H9 (cell line): ENCODE measurements around the gene ZNF860. TPM values are rescaled to one million over a fixed set of nuclear protein-coding genes. Genes with fewer than 3 reads are reported as not detected.

ENCODE experiments used
- DNase-seq: peaks from one replicate; pipeline ENCODE4 v3.0.0-alpha.2; 2017
- H2AFZ ChIP-seq: one replicate; pipeline ENCODE4 v1.6.1; 2013; ENCODE audit warnings: mild to moderate bottlenecking, low read length, control low read depth, moderate library complexity
- H2AK5ac ChIP-seq: 2 replicates; pipeline ENCODE4 v1.6.1; 2013; ENCODE audit warnings: low read length, control low read depth, mixed read lengths; ENCODE audit not compliant: insufficient read length
- H2BK120ac ChIP-seq: one replicate; pipeline ENCODE4 v1.6.1; 2013; ENCODE audit warnings: low read depth, mild to moderate bottlenecking, low read length, control low read depth, inconsistent platforms; ENCODE audit not compliant: poor library complexity, severe bottlenecking
- H2BK12ac ChIP-seq: 2 replicates; pipeline ENCODE4 v1.6.1; 2013; ENCODE audit warnings: low read length, control low read depth, mixed read lengths, low read depth; ENCODE audit not compliant: insufficient read length
- H2BK15ac ChIP-seq: 2 replicates; pipeline ENCODE4 v1.6.1; 2013; ENCODE audit warnings: low read depth, low read length, control low read depth
- H2BK20ac ChIP-seq: one replicate; pipeline ENCODE4 v1.6.1; 2013; ENCODE audit warnings: low read depth, mild to moderate bottlenecking, low read length, control low read depth, inconsistent platforms; ENCODE audit not compliant: poor library complexity, severe bottlenecking
- H2BK5ac ChIP-seq: 2 replicates; pipeline ENCODE4 v1.6.1; 2013; ENCODE audit warnings: low read length, control low read depth, mixed read lengths; ENCODE audit not compliant: insufficient read length
- H3K14ac ChIP-seq: 2 replicates; pipeline ENCODE4 v1.6.1; 2013; ENCODE audit warnings: low read length, control low read depth; ENCODE audit not compliant: insufficient read depth
- H3K18ac ChIP-seq: 2 replicates; pipeline ENCODE4 v1.6.1; 2013; ENCODE audit warnings: low read depth, mild to moderate bottlenecking, mixed read lengths, low read length, control low read depth; ENCODE audit not compliant: insufficient read length
- H3K23ac ChIP-seq: 2 replicates; pipeline ENCODE4 v1.6.1; 2013; ENCODE audit warnings: low read length, control low read depth, mixed read lengths, low read depth; ENCODE audit not compliant: insufficient read length
- H3K23me2 ChIP-seq: 2 replicates; pipeline ENCODE4 v1.6.1; 2013; ENCODE audit warnings: low read depth, mild to moderate bottlenecking, mixed read lengths, low read length, control low read depth; ENCODE audit not compliant: insufficient read length, poor library complexity, severe bottlenecking
- H3K27ac ChIP-seq: 2 replicates; pipeline ENCODE4 v1.5.1; 2013; ENCODE audit warnings: low read length, control low read depth, mixed read lengths, low read depth; ENCODE audit not compliant: insufficient read length
- H3K27me3 ChIP-seq: 2 replicates; pipeline ENCODE4 v1.6.1; 2013; ENCODE audit warnings: low read length, control low read depth, inconsistent platforms; ENCODE audit not compliant: insufficient read depth
- H3K4ac ChIP-seq: 2 replicates; pipeline ENCODE4 v1.6.1; 2013; ENCODE audit warnings: low read depth, mild to moderate bottlenecking, control low read depth, inconsistent platforms, low read length, moderate library complexity
- H3K4me1 ChIP-seq: 2 replicates; pipeline ENCODE4 v1.6.1; 2013; ENCODE audit warnings: low read length, control low read depth, inconsistent platforms; ENCODE audit not compliant: insufficient read depth
- H3K4me2 ChIP-seq: 2 replicates; pipeline ENCODE4 v1.6.1; 2013; ENCODE audit warnings: low read length, control low read depth, mixed read lengths; ENCODE audit not compliant: insufficient read length, insufficient read depth
- H3K56ac ChIP-seq: 2 replicates; pipeline ENCODE4 v1.6.1; 2013; ENCODE audit warnings: low read depth, mild to moderate bottlenecking, mixed read lengths, low read length, control low read depth; ENCODE audit not compliant: insufficient read length
- H3K79me1 ChIP-seq: 2 replicates; pipeline ENCODE4 v1.6.1; 2013; ENCODE audit warnings: low read depth, mild to moderate bottlenecking, moderate library complexity, low read length, control low read depth, inconsistent platforms; ENCODE audit not compliant: insufficient read depth, poor library complexity, severe bottlenecking
- H3K79me2 ChIP-seq: 2 replicates; pipeline ENCODE4 v1.6.1; 2013; ENCODE audit warnings: low read length, control low read depth, inconsistent platforms; ENCODE audit not compliant: insufficient read depth
- H3K9ac ChIP-seq: 2 replicates; pipeline ENCODE4 v1.6.1; 2013; ENCODE audit warnings: low read length, control low read depth, mixed read lengths; ENCODE audit not compliant: insufficient read length; ENCODE audit errors: extremely low read depth
- H3K9me3 ChIP-seq: one replicate; pipeline ENCODE4 v1.6.1; 2013; ENCODE audit warnings: low read depth, low read length, inconsistent platforms; ENCODE audit not compliant: control insufficient read depth
- H3T11ph ChIP-seq: one replicate; pipeline ENCODE4 v1.6.1; 2013; ENCODE audit warnings: mild to moderate bottlenecking, low read length, control low read depth, inconsistent platforms
- H4K20me1 ChIP-seq: one replicate; pipeline ENCODE4 v1.6.1; 2013; ENCODE audit not compliant: control insufficient read depth, insufficient read length, insufficient read depth
- H4K5ac ChIP-seq: 2 replicates; pipeline ENCODE4 v1.6.1; 2013; ENCODE audit warnings: low read depth, mild to moderate bottlenecking, mixed read lengths, low read length, control low read depth; ENCODE audit not compliant: insufficient read length
- H4K8ac ChIP-seq: replicated peaks from 2 replicates; pipeline ENCODE4 v1.6.1; 2013; ENCODE audit warnings: low read length, control low read depth, mixed read lengths, low read depth; ENCODE audit not compliant: insufficient read length
- H4K91ac ChIP-seq: 2 replicates; pipeline ENCODE4 v1.6.1; 2013; ENCODE audit warnings: low read depth, mild to moderate bottlenecking, moderate library complexity, mixed read lengths, low read length, control low read depth; ENCODE audit not compliant: insufficient read length
- H3K27ac Mint-ChIP-seq, 3 experiments: 2 replicates in 2 of 3; 3 replicates in 1 of 3; pipeline ENCODE4 v1.8.0; 2020 to 2021; ENCODE audit warnings: mixed read lengths in 3 of 3, mild to moderate bottlenecking in 1 of 3, moderate library complexity in 1 of 3
- H3K27me3 Mint-ChIP-seq: 2 replicates; pipeline ENCODE4 v1.8.0; 2021; ENCODE audit warnings: low read depth, mild to moderate bottlenecking, moderate library complexity, mixed read lengths
- H3K36me3 Mint-ChIP-seq, 3 experiments: 2 replicates in 2 of 3; 3 replicates in 1 of 3; pipeline ENCODE4 v1.8.0; 2020 to 2021; ENCODE audit warnings: low read depth in 3 of 3, mixed read lengths in 3 of 3; ENCODE audit not compliant: insufficient read depth in 1 of 3
- H3K4me1 Mint-ChIP-seq, 2 experiments: 2 replicates each; pipeline ENCODE4 v1.8.0; 2020; ENCODE audit warnings: mixed read lengths in 2 of 2
- H3K4me3 Mint-ChIP-seq, 2 experiments: 2 replicates in 1 of 2; 3 replicates in 1 of 2; pipeline ENCODE4 v1.8.0; 2020 to 2021; ENCODE audit warnings: mild to moderate bottlenecking in 2 of 2, mixed read lengths in 2 of 2, moderate library complexity in 1 of 2
- H3K9me3 Mint-ChIP-seq, 2 experiments: 2 replicates in 1 of 2; 3 replicates in 1 of 2; pipeline ENCODE4 v1.8.0; 2020; ENCODE audit warnings: mild to moderate bottlenecking in 2 of 2, mixed read lengths in 2 of 2, moderate library complexity in 1 of 2
- WGBS: extraction: QIAGEN DNeasy Blood & Tissue Kit; methylation state at CpG from one replicate; pipeline ENCODE4 v1.1.7; 2013; ENCODE audit warnings: missing lambda C conversion rate, low lambda C conversion rate, mixed read lengths; ENCODE audit not compliant: insufficient read length; ENCODE audit errors: extremely low coverage; 5-methylcytosine and 5-hydroxymethylcytosine counted together
- total RNA-seq: library from RNA; stranded (reverse); gene quantifications from 2 replicates; pipeline ENCODE4 v1.2.1, GENCODE V29; 2021
- TF ChIP-seq, protein P1 (sequence below): fragments of 200-600 bp; sonication (generic); conservative IDR thresholded peaks from 3 replicates; pipeline ENCODE4 v1.8.0; 2021; ENCODE audit warnings: antibody characterized with exemption, mild to moderate bottlenecking

ZNF860 gene
- total RNA-seq, 1 experiment from 2014 or later: 2.6 TPM

DNA sequence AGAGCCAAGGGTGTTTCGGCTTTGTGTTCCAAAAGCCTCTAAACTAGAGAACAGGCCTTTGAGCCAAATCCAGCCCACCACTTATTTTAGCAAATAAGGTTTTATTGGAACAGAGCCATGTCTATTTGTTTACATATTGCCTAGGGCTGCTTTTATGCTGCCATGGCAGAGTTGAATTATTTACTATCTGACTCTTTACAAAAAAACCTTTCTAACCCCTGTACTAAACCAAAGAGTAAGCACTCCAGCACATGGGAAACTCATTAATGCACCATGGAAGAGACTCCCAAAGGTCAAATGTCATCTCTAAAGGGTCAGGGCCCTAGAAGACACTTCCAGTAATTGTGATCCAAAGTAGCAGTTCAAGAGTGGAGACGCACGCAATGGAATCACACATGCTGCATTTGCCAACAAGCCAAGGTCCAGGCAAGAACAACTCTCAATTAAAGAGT is 22.8 kb upstream of the ZNF860 start:
- H3K27ac Mint-ChIP-seq: peak overlapping the region; percentile 94 to 100 (median 99)

More for the DNA sequence above, 22.8 kb upstream of the ZNF860 start:
- H2BK12ac ChIP-seq: no peak overlapping the region
- H2AK5ac ChIP-seq: no peak overlapping the region
- H3K9me3 ChIP-seq: peaks cover 11% of the 10 kb centered on the region
- peaks cover 42% of the 10 kb centered on the region for H3K79me2 ChIP-seq
- H3K23me2 ChIP-seq: peaks cover 4% of the 10 kb centered on the region
- H3K4ac ChIP-seq: no peak overlapping the region
- H3K36me3 Mint-ChIP-seq: peaks cover 23 to 31% (median 27%) of the 10 kb centered on the region in 3 experiments
- H3K4me1 ChIP-seq: peaks cover 9% of the 10 kb centered on the region; the same call in 1 of the 2 replicates
- peak overlapping the region; percentile 55 for H3K4me2 ChIP-seq
- H2BK15ac ChIP-seq: no peak overlapping the region
- H3K27me3 Mint-ChIP-seq: no peaks in the 10 kb centered on the region
- no peak overlapping the region for H2BK120ac ChIP-seq
- H2BK20ac ChIP-seq: no peak overlapping the region
- H2BK5ac ChIP-seq: no peak overlapping the region
- H3K18ac ChIP-seq: no peak overlapping the region
- no peak overlapping the region for H3T11ph ChIP-seq
- H3K79me1 ChIP-seq: no peaks in the 10 kb centered on the region
- no peak overlapping the region for H2AFZ ChIP-seq
- H3K27me3 ChIP-seq: no peaks in the 10 kb centered on the region
- peak overlapping the region; percentile 94 for H3K27ac ChIP-seq
- peak overlapping the region; percentile 55 to 79 for H3K4me3 Mint-ChIP-seq
- DNase-seq: no peak
- no peaks in the 10 kb centered on the region for H4K20me1 ChIP-seq
- H3K9me3 Mint-ChIP-seq: peaks cover 18 to 21% of the 10 kb centered on the region in 2 experiments
- whole genome bisulfite sequencing: no CpG with 5 or more reads among the region's 3 CpGs
- H3K23ac ChIP-seq: no peak overlapping the region
- H3K14ac ChIP-seq: no peak overlapping the region; the same call in 1 of the 2 replicates
- H3K56ac ChIP-seq: no peak overlapping the region
- H3K9ac ChIP-seq: peak overlapping the region; percentile 39
- peaks cover 54 to 57% of the 10 kb centered on the region in 2 experiments for H3K4me1 Mint-ChIP-seq
- no peak overlapping the region for H4K8ac ChIP-seq
- TF ChIP-seq, protein P1, sequence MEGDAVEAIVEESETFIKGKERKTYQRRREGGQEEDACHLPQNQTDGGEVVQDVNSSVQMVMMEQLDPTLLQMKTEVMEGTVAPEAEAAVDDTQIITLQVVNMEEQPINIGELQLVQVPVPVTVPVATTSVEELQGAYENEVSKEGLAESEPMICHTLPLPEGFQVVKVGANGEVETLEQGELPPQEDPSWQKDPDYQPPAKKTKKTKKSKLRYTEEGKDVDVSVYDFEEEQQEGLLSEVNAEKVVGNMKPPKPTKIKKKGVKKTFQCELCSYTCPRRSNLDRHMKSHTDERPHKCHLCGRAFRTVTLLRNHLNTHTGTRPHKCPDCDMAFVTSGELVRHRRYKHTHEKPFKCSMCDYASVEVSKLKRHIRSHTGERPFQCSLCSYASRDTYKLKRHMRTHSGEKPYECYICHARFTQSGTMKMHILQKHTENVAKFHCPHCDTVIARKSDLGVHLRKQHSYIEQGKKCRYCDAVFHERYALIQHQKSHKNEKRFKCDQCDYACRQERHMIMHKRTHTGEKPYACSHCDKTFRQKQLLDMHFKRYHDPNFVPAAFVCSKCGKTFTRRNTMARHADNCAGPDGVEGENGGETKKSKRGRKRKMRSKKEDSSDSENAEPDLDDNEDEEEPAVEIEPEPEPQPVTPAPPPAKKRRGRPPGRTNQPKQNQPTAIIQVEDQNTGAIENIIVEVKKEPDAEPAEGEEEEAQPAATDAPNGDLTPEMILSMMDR: no peak
- no peak overlapping the region for H4K91ac ChIP-seq
- no peak overlapping the region for H4K5ac ChIP-seq
